CD4-positive, alpha-beta memory T cell (primary cell): ENCODE data around the gene SLC22A23. TPM values are rescaled to one million over a fixed set of nuclear protein-coding genes. Genes with fewer than 3 reads are reported as not detected.

Experiments used
- CTCF ChIA-PET: fragments of 350-600 bp; sonication (Branson Sonifier 250); formaldehyde crosslinking; loops from one replicate; lab custom pipeline; 2021; ENCODE audit warnings: inconsistent platforms; ENCODE audit not compliant: partially characterized antibody; lab: Charles Lee
- POLR2A ChIA-PET: fragments of 350-600 bp; sonication (Branson Sonifier 250); formaldehyde crosslinking; loops from one replicate; lab custom pipeline; 2021; ENCODE audit not compliant: partially characterized antibody; lab: Charles Lee
- DNase-seq, 5 donors: peaks; one replicate each; pipeline versions ENCODE4 v3.0.0 to v3.0.0-alpha.2; 2020 to 2022; ENCODE audit warnings: mixed read lengths in 1 of 5
- H3K27ac ChIP-seq: one replicate; pipeline ENCODE4 v1.7.0; 2013; ENCODE audit warnings: low read depth, low read length
- H3K27me3 ChIP-seq: 2 replicates; pipeline ENCODE4 v1.7.0; 2013; ENCODE audit warnings: mild to moderate bottlenecking, low read length, moderate library complexity; ENCODE audit not compliant: insufficient read depth
- H3K36me3 ChIP-seq: 2 replicates; pipeline ENCODE4 v1.7.0; 2013; ENCODE audit warnings: mild to moderate bottlenecking, low read length, moderate library complexity; ENCODE audit not compliant: insufficient read depth
- H3K4me1 ChIP-seq: 2 replicates; pipeline ENCODE4 v1.7.0; 2013; ENCODE audit warnings: mild to moderate bottlenecking, low read length, moderate library complexity; ENCODE audit not compliant: insufficient read depth
- H3K4me3 ChIP-seq, 2 donors: one replicate each; pipeline ENCODE4 v1.7.0; 2013; ENCODE audit warnings: low read length in 2 of 2, mild to moderate bottlenecking in 1 of 2
- H3K9me3 ChIP-seq, 2 donors: one replicate each; pipeline ENCODE4 v1.7.0; 2013; ENCODE audit warnings: low read length in 2 of 2, control low read depth in 1 of 2; ENCODE audit not compliant: control insufficient read depth in 1 of 2
- H3K27ac Mint-ChIP-seq, 7 donors: one replicate each; pipeline ENCODE4 v1.8.0; 2020 to 2021; ENCODE audit warnings: mixed read lengths in 7 of 7, mild to moderate bottlenecking in 6 of 7, inconsistent platforms in 3 of 7, moderate library complexity in 3 of 7
- H3K27me3 Mint-ChIP-seq, 2 donors: one replicate each; pipeline ENCODE4 v1.8.0; 2020 to 2021; ENCODE audit warnings: mixed read lengths in 2 of 2
- H3K36me3 Mint-ChIP-seq, 2 donors: one replicate each; pipeline ENCODE4 v1.8.0; 2020 to 2021; ENCODE audit warnings: mixed read lengths in 2 of 2, inconsistent platforms in 1 of 2, mild to moderate bottlenecking in 1 of 2
- H3K4me1 Mint-ChIP-seq, 4 donors: one replicate each; pipeline ENCODE4 v1.8.0; 2020 to 2021; ENCODE audit warnings: mixed read lengths in 4 of 4, mild to moderate bottlenecking in 1 of 4
- H3K4me3 Mint-ChIP-seq, 8 donors: one replicate each; pipeline ENCODE4 v1.8.0; 2020 to 2021; ENCODE audit warnings: mixed read lengths in 8 of 8, mild to moderate bottlenecking in 7 of 8, moderate library complexity in 6 of 8, inconsistent platforms in 3 of 8
- H3K9me3 Mint-ChIP-seq, 8 donors: one replicate each; pipeline ENCODE4 v1.8.0; 2020 to 2021; ENCODE audit warnings: mixed read lengths in 8 of 8, mild to moderate bottlenecking in 5 of 8, inconsistent platforms in 3 of 8, moderate library complexity in 1 of 8
- intact Hi-C: fragments of 100-400 bp; cut with micrococcal nuclease; formaldehyde crosslinking; loops from one replicate; pipeline ENCODE4 v1.15.1; 2023
- polyA plus RNA-seq, 2 donors: library from polyadenylated mRNA; unstranded; fragments of 300-500 nt; fragmentation: Illumina TruSeq; gene quantifications; one replicate each; pipeline ENCODE4 v1.2.3, GENCODE V29; 2021
- total RNA-seq, 2 experiments: library from RNA; stranded (reverse); gene quantifications; one replicate each; pipeline ENCODE4 v1.2.3, GENCODE V29; 2021

Gene SLC22A23
- total and polyA plus RNA-seq, 4 experiments from 2014 or later, result 0.32 to 12.5 (median 5.7) TPM

- Histone ChIP-seq H3K36me3 (no peaks in the 10 kb centered on the region), H3K27ac (no peak overlapping the region), H3K4me1 (peaks cover 38% of the 10 kb centered on the region), H3K9me3 (no peaks in the 10 kb centered on the region), H3K4me3 (no peak overlapping the region), H3K27me3 (peaks cover 6% of the 10 kb centered on the region)
- H3K9me3 Mint-ChIP-seq, result peaks cover 0 to 3% (median 0%) of the 10 kb centered on the region in 8 donors
- ChIA-PET POLR2A (interaction anchor here (0.8 to 1.0 kb wide), 2 partner anchors 98 to 195 kb away, joined by 3 read pairs; partner anchors contain the start of gene PSMG4), CTCF (interaction anchor here (0.8 to 1.6 kb wide), 4 partner anchors 39 to 567 kb away, joined by 3 to 4 read pairs (median 4); a partner anchor contains a TSS)
- H3K27me3 Mint-ChIP-seq, result peaks cover 3 to 9% of the 10 kb centered on the region in 2 donors
- H3K27ac Mint-ChIP-seq, result no peak overlapping the region
- DNase-seq, result no peak
- peaks cover 3 to 4% of the 10 kb centered on the region in 2 donors for H3K36me3 Mint-ChIP-seq
- intact Hi-C loops, result loop anchor here (5.0 to 10.0 kb wide), 7 partner anchors 278 to 692 kb away; partner anchors contain the start of genes ECI2, FAM50B and NQO2
- H3K4me1 Mint-ChIP-seq, result peaks cover 9 to 24% (median 16%) of the 10 kb centered on the region in 4 donors
- no peak overlapping the region for H3K4me3 Mint-ChIP-seq
Measured at GRCh38 chr6:3454273-3455010, 2.4 kb downstream of the SLC22A23 start.

GRCh38 chr6:3453413-3454272, 3.2 kb downstream of the SLC22A23 start:
- Mint-ChIP-seq H3K4me3 (no peak overlapping the region), H3K27me3 (peaks cover 3 to 9% of the 10 kb centered on the region in 2 donors), H3K9me3 (peaks cover 0 to 3% (median 0%) of the 10 kb centered on the region in 8 donors), H3K36me3 (peaks cover 3 to 4% of the 10 kb centered on the region in 2 donors), H3K4me1 (peaks cover 15 to 32% (median 22%) of the 10 kb centered on the region in 4 donors), H3K27ac (no peak overlapping the region)
- peaks cover 6% of the 10 kb centered on the region for H3K27me3 ChIP-seq
- no peaks in the 10 kb centered on the region for H3K9me3 ChIP-seq
- no peaks in the 10 kb centered on the region for H3K36me3 ChIP-seq
- intact Hi-C loops, result loop anchor here (10.0 kb wide), 1 partner anchor 459 kb away; the partner anchor contains the start of gene NQO2
- ChIA-PET POLR2A (no interaction called here), CTCF (interaction anchor here (0.8 to 1.6 kb wide), 5 partner anchors 38 to 568 kb away, joined by 3 to 4 read pairs (median 3); a partner anchor contains a TSS)
- no peak for DNase-seq
- H3K4me1 ChIP-seq, result peaks cover 45% of the 10 kb centered on the region
- H3K4me3 ChIP-seq, result no peak overlapping the region
- H3K27ac ChIP-seq, result no peak overlapping the region

GRCh38 chr6:3451498-3451897, 5.4 kb downstream of the SLC22A23 start:
- Mint-ChIP-seq H3K9me3 (peaks cover 0 to 3% (median 0%) of the 10 kb centered on the region in 8 donors), H3K36me3 (peaks cover 0 to 4% of the 10 kb centered on the region in 2 donors), H3K27me3 (peaks cover 0 to 3% of the 10 kb centered on the region in 2 donors), H3K4me1 (peaks cover 14 to 32% (median 16%) of the 10 kb centered on the region in 4 donors), H3K4me3 (no peak overlapping the region), H3K27ac (peak overlapping the region in 1 of 7 donors; percentile 23)
- Histone ChIP-seq H3K4me3 (no peak overlapping the region), H3K9me3 (no peaks in the 10 kb centered on the region), H3K4me1 (peaks cover 36% of the 10 kb centered on the region), H3K27me3 (peaks cover 6% of the 10 kb centered on the region), H3K36me3 (no peaks in the 10 kb centered on the region), H3K27ac (no peak overlapping the region)
- POLR2A ChIA-PET, result no interaction called here
- CTCF ChIA-PET, result no interaction called here
- DNase-seq, result no peak
- intact Hi-C loops, result loop anchor here (10.0 kb wide), 1 partner anchor 457 kb away; the partner anchor contains the start of gene NQO2

GRCh38 chr6:3450888-3451287, 6.0 kb downstream of the SLC22A23 start:
- peaks cover 0 to 4% of the 10 kb centered on the region in 2 donors for H3K36me3 Mint-ChIP-seq
- Histone ChIP-seq H3K27ac (no peak overlapping the region), H3K4me1 (peaks cover 33% of the 10 kb centered on the region), H3K9me3 (no peaks in the 10 kb centered on the region), H3K4me3 (no peak overlapping the region), H3K36me3 (no peaks in the 10 kb centered on the region), H3K27me3 (peaks cover 5% of the 10 kb centered on the region)
- ChIA-PET CTCF (no interaction called here), POLR2A (no interaction called here)
- H3K27me3 Mint-ChIP-seq, result peaks cover 0 to 3% of the 10 kb centered on the region in 2 donors
- peaks cover 14 to 32% (median 16%) of the 10 kb centered on the region in 4 donors for H3K4me1 Mint-ChIP-seq
- H3K27ac Mint-ChIP-seq, result no peak overlapping the region
- H3K4me3 Mint-ChIP-seq, result no peak overlapping the region
- intact Hi-C loops, result loop anchor here (10.0 kb wide), 1 partner anchor 456 kb away; the partner anchor contains the start of gene NQO2
- DNase-seq, result no peak
- H3K9me3 Mint-ChIP-seq, result peaks cover 0 to 3% (median 0%) of the 10 kb centered on the region in 8 donors

GRCh38 chr6:3449750-3450305, 7.0 kb downstream of the SLC22A23 start:
- H3K27ac ChIP-seq, result no peak overlapping the region
- H3K9me3 ChIP-seq, result no peaks in the 10 kb centered on the region
- peaks cover 14 to 32% (median 16%) of the 10 kb centered on the region in 4 donors for H3K4me1 Mint-ChIP-seq
- H3K27me3 Mint-ChIP-seq, result peaks cover 0 to 3% of the 10 kb centered on the region in 2 donors
- H3K27me3 ChIP-seq, result no peaks in the 10 kb centered on the region
- H3K4me1 ChIP-seq, result peaks cover 22% of the 10 kb centered on the region
- no peaks in the 10 kb centered on the region for H3K36me3 ChIP-seq
- CTCF ChIA-PET, result no interaction called here
- peaks cover 0 to 3% (median 0%) of the 10 kb centered on the region in 8 donors for H3K9me3 Mint-ChIP-seq
- intact Hi-C loops, result loop anchor here (10.0 kb wide), 1 partner anchor 455 kb away; the partner anchor contains the start of gene NQO2
- no peak for DNase-seq
- no peak overlapping the region for H3K4me3 Mint-ChIP-seq
- H3K4me3 ChIP-seq, result no peak overlapping the region
- POLR2A ChIA-PET, result no interaction called here
- H3K27ac Mint-ChIP-seq, result peak overlapping the region in 3 of 7 donors; percentile 19 to 74 (median 34)
- H3K36me3 Mint-ChIP-seq, result peaks cover 0 to 7% of the 10 kb centered on the region in 2 donors

- H3K4me3 Mint-ChIP-seq, result peak overlapping the region in 3 of 8 donors; percentile 8 to 23 (median 15)
- H3K27me3 Mint-ChIP-seq, result peaks cover 0 to 3% of the 10 kb centered on the region in 2 donors
- no peaks in the 10 kb centered on the region for H3K36me3 ChIP-seq
- H3K4me1 Mint-ChIP-seq, result peaks cover 14 to 32% (median 16%) of the 10 kb centered on the region in 4 donors
- H3K9me3 Mint-ChIP-seq, result peaks cover 0 to 3% (median 0%) of the 10 kb centered on the region in 8 donors
- no peaks in the 10 kb centered on the region for H3K27me3 ChIP-seq
- H3K4me3 ChIP-seq, result no peak overlapping the region
- intact Hi-C loops, result no loop called here
- POLR2A ChIA-PET, result interaction anchor here (1.0 kb wide), 1 partner anchor 13 kb away, joined by 3 read pairs; no protein-coding TSS in a partner anchor
- H3K27ac Mint-ChIP-seq, result peak overlapping the region in 3 of 7 donors; percentile 10 to 74 (median 69)
- H3K9me3 ChIP-seq, result no peaks in the 10 kb centered on the region
- DNase-seq, result peak in 2 of 5 donors; percentile 16 to 24
- peaks cover 17% of the 10 kb centered on the region for H3K4me1 ChIP-seq
- H3K27ac ChIP-seq, result no peak overlapping the region
- H3K36me3 Mint-ChIP-seq, result peaks cover 0 to 7% of the 10 kb centered on the region in 2 donors
- CTCF ChIA-PET, result interaction anchor here (0.9 kb wide), 2 partner anchors 9 to 34 kb away, joined by 3 read pairs; no protein-coding TSS in a partner anchor
Measured at GRCh38 chr6:3449321-3449720, 7.5 kb downstream of the SLC22A23 start.
